GM18951 (cell line): ENCODE results near the gene DUS2.
"Not testable (repeated sequence)": the region's sequence is repeated elsewhere in the genome, so short reads cannot be mapped to it uniquely, and the experiment has no call there.

Experiments
- POLR2A ChIP-seq: IDR thresholded peaks from 4 replicates; pipeline ENCODE4 v1.6.1; 2011; ENCODE audit warnings: mild to moderate bottlenecking; ENCODE audit not compliant: insufficient read length, insufficient read depth; ENCODE audit errors: extremely low read depth
- in situ Hi-C: fragments of 300-500 bp; cut with MboI; formaldehyde crosslinking; loops from one replicate; pipeline ENCODE4 v1.12.0; 2022; ENCODE audit warnings: low sequenced_read_pairs, mixed read lengths, inconsistent platforms; ENCODE audit not compliant: unreplicated experiment

Gene DUS2

GRCh38 chr16:67990018-67990386 lies 33.1 kb upstream of the DUS2 start:
- in situ Hi-C loops: no loop called here
- TF ChIP-seq POLR2A: no peak

DNA sequence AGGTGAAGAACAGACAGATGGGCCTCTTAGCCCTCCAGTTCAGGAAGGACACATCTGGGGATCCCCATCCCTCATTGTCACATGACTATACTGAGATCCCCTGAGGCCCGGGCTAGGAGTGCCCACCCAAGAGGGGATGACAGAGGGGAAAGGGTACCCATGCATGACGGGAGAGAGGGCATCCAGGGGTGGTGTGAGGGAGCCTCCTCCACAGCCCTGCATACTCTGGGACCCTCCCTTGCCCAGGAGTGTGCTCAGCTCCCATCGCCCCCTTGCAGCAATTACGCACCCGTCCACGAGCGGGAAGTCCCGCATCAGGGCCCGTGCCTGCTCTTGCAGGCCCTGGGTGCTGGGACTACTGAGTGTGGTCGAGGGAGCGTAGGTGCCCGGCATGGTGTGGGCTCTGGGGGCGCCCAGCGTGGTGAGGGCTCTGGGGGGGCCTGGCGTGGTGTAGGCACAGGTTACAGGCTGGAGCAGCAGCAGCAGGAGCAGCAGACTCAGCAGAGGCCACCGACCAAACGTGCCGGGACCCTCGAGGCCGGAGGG lies 30.4 kb upstream of the DUS2 start:
- TF ChIP-seq POLR2A: no peak
- in situ Hi-C loops: no loop called here

GRCh38 chr16:67993207-67994039 lies 29.7 kb upstream of the DUS2 start:
- in situ Hi-C loops: no loop called here
- TF ChIP-seq POLR2A: no peak

DNA sequence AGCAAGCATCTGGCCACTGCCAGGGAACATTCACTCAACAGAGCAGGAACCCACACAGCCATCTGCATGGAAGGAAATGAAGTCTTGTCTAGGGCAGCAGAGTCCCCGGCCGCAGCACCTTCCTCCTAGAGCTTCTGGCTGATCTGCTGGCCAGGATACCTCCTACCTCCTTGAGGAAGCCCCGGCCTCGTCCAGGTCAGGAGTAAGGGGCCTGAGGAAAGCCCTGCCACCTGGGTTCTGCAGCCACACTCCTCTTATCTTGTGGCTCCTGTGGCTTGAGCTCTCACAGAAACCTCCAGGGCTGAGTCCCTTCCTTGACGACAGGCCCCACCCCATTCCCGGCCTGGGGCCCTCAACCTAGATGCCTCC lies 29.1 kb upstream of the DUS2 start:
- in situ Hi-C loops: not testable (repeated sequence)

GRCh38 chr16:67995423-67995822 lies 27.7 kb upstream of the DUS2 start:
- TF ChIP-seq POLR2A: no peak
- in situ Hi-C loops: no loop called here

DNA sequence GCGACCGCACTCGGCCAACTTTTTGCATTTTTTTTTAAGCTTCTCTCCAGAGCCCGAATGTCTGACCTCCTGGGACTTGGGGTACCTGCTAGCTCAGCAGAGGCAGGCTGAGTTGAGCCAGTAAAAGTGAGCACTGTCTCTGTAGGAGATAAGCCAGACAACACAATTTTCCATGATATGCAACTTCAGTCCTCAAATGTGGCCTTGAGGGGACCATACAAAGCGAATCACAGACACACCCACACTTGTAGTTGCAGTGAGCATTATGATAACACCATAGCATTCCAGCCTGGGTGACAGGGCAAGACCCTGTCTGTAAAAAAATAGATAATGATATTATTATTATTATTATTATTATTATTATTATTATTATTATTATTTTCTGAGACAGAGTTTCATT lies 26.4 kb upstream of the DUS2 start:
- in situ Hi-C loops: no loop called here
- no peak for TF ChIP-seq POLR2A

DNA sequence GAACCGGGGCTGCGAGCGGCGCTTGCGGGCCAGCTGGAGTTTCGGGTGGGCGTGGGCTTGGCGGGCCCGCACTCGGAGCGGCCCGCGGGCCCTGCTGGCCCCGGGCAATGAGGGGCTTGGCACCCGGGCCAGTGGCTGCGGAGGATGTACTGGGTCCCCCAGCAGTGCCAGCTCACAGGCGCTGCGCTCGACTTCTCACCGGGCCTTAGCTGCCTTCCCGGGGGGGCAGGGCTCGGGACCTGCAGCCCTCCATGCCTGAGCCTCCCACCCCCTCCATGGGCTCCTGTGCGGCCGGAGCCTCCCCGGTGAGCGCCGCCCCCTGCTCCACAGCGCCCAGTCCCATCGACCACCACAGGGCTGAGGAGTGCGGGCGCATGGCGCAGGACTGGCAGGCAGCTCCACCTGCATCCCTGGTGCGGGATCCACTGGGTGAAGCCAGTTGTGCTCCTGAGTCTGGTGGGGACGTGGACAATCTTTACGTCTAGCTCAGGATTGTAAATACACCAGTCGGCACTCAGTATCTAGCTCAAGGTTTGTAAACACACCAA lies 24.8 kb upstream of the DUS2 start:
- in situ Hi-C loops: not testable (repeated sequence)

GRCh38 chr16:67998779-67999688 lies 24.1 kb upstream of the DUS2 start, which contains the start of gene DPEP2:
Gene DPEP2, minus strand, starts transcription at chr16:67999484. Its CDS starts 6,272 bp downstream, at chr16:67993212.
- peak; percentile 23 for TF ChIP-seq POLR2A
- in situ Hi-C loops: not testable (repeated sequence)

- in situ Hi-C loops: no loop called here
- TF ChIP-seq POLR2A: no peak
Observed at GRCh38 chr16:67999985-68000384, 23.1 kb upstream of the DUS2 start.

- TF ChIP-seq POLR2A: no peak
- in situ Hi-C loops: no loop called here
Observed at GRCh38 chr16:68000450-68000849, 22.6 kb upstream of the DUS2 start.

DNA sequence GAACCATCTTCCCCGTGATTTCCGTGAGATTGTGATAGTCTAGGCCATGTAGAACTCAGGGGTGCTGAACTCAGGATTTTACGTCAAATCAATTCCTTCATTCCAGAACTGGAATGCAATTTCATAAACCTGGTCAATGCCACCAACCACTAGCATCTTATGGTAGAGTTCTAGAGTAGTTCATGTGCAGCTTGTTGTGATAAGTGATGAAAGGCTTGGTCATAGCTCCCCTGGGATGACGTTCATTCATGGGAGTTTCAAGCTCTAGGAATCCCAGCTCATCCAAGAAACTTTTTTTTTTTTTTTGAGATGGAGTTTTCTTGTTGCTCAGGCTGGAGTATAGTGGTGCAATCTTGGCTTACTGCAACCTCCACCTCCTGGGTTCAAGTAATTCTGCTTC lies 20.1 kb upstream of the DUS2 start:
- in situ Hi-C loops: no loop called here
- no peak for TF ChIP-seq POLR2A

- no peak for TF ChIP-seq POLR2A
- in situ Hi-C loops: no loop called here
Observed at GRCh38 chr16:68005211-68005610, 17.9 kb upstream of the DUS2 start.

DNA sequence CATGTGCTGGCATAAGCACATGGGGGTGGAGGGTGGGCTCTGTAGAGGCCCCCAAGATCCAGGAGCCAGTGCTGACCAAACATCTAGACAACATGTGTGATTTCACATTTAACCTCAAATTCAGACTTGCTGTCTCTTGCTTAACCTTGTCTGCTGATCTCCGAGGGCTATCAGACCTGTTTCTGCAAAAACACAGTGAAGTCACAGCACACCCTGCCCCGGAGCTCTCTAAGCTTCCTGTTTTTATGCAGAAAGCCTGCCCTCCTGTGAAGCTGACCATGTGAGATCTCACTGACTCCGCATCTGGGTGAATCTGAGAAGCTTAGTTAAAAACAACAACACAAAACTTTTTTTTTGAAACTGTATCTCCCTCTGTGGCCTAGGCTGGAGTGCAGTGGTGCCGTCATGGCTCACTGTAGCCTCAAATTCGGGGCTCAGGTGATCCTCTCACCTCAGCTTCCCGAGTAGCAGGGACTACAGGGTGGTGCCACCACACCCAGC lies 17.2 kb upstream of the DUS2 start:
- in situ Hi-C loops: no loop called here
- no peak for TF ChIP-seq POLR2A
